ENCODE measurements around the gene SYT7. TPM values are rescaled to one million over a fixed set of nuclear protein-coding genes. Genes with fewer than 3 reads are reported as not detected.

Gene SYT7
- total and polyA plus RNA-seq, 2 donors (not counting 1 experiment from before 2014, with no cell fraction given): not detected

GRCh38 chr11:61542705-61543104, 38.2 kb downstream of the SYT7 start:
- Mint-ChIP-seq H3K27me3 (peaks cover 14% of the 10 kb centered on the region), H3K9me3 (ENCODE audit: insufficient read depth) (no peaks in the 10 kb centered on the region), H3K4me3 (no peak overlapping the region), H3K4me1 (peaks cover 2% of the 10 kb centered on the region), H3K27ac (no peak overlapping the region)
- no peaks in the 10 kb centered on the region for H3K79me2 ChIP-seq (ENCODE audit: control insufficient read depth, insufficient read depth, low read length)
- no peak overlapping the region for H3K4me3 ChIP-seq (ENCODE audit: control extremely low read depth in 1 of 5, extremely low read depth in 1 of 5, insufficient read depth in 1 of 5, low read depth in 2 of 5, low read length in 4 of 5)
- peaks cover 0 to 4% (median 0%) of the 10 kb centered on the region in 3 donors for H3K9me3 ChIP-seq (ENCODE audit: control extremely low read depth in 1 of 3, control insufficient read depth in 2 of 3, insufficient read depth in 1 of 3, low read length in 2 of 3)
- no peak for ATAC-seq (ENCODE audit: low read depth)
- ChIA-PET POLR2A (no interaction called here), CTCF (no interaction called here)
- H2AFZ ChIP-seq (ENCODE audit: insufficient read depth, low read depth, low read length, poor library complexity, severe bottlenecking): no peak overlapping the region
- no peaks in the 10 kb centered on the region for H3K4me1 ChIP-seq (ENCODE audit: control insufficient read depth in 2 of 2, insufficient read depth in 2 of 2, low read length in 2 of 2)
- no peaks in the 10 kb centered on the region for H3K36me3 ChIP-seq (replicated peaks in 1 of 2; ENCODE audit: control extremely low read depth in 1 of 2, control insufficient read depth in 1 of 2, extremely low read depth in 1 of 2, insufficient read depth in 2 of 2, low read length in 1 of 2)
- no peak overlapping the region for H3K4me2 ChIP-seq (replicated peaks; ENCODE audit: low read depth, low read length, poor library complexity, severe bottlenecking)
- H3K9ac ChIP-seq (ENCODE audit: low read length): no peak overlapping the region
- H4K20me1 ChIP-seq (ENCODE audit: control insufficient read depth, insufficient read depth, low read length, poor library complexity, severe bottlenecking): no peaks in the 10 kb centered on the region
- no peak overlapping the region for H3K27ac ChIP-seq (ENCODE audit: low read length in 2 of 2)
- intact Hi-C loops (cut with micrococcal nuclease): no loop called here
- DNase-seq: no peak
- 86% methylated on average over 16 of the region's 16 CpGs for WGBS (ENCODE audit: insufficient coverage)
- peaks cover 0 to 13% (median 3%) of the 10 kb centered on the region in 4 experiments for H3K27me3 ChIP-seq (replicated peaks in 1 of 4; ENCODE audit: control extremely low read depth in 1 of 4, control insufficient read depth in 3 of 4, insufficient read depth in 4 of 4, low read length in 3 of 4)
- TF ChIP-seq EZH2 (IDR thresholded peaks at IDR 0.05; ENCODE audit: borderline replicate concordance, insufficient read depth, low read depth, low read length, poor library complexity, severe bottlenecking): no peak
- no peak for TF ChIP-seq CTCF (IDR thresholded peaks at IDR 0.05)

GRCh38 chr11:61542024-61542461, 38.8 kb downstream of the SYT7 start:
- Mint-ChIP-seq H3K27me3 (peaks cover 14% of the 10 kb centered on the region), H3K27ac (no peak overlapping the region), H3K9me3 (ENCODE audit: insufficient read depth) (no peaks in the 10 kb centered on the region), H3K4me3 (no peak overlapping the region), H3K4me1 (peaks cover 2% of the 10 kb centered on the region)
- 66% methylated on average over 18 of the region's 19 CpGs for WGBS (ENCODE audit: insufficient coverage)
- Histone ChIP-seq H4K20me1 (ENCODE audit: control insufficient read depth, insufficient read depth, low read length, poor library complexity, severe bottlenecking) (no peaks in the 10 kb centered on the region), H3K27me3 (replicated peaks in 1 of 4; ENCODE audit: control extremely low read depth in 1 of 4, control insufficient read depth in 3 of 4, insufficient read depth in 4 of 4, low read length in 3 of 4) (peaks cover 0 to 13% (median 3%) of the 10 kb centered on the region in 4 experiments), H3K36me3 (replicated peaks in 1 of 2; ENCODE audit: control extremely low read depth in 1 of 2, control insufficient read depth in 1 of 2, extremely low read depth in 1 of 2, insufficient read depth in 2 of 2, low read length in 1 of 2) (no peaks in the 10 kb centered on the region), H2AFZ (ENCODE audit: insufficient read depth, low read depth, low read length, poor library complexity, severe bottlenecking) (no peak overlapping the region), H3K9ac (ENCODE audit: low read length) (no peak overlapping the region), H3K4me2 (replicated peaks; ENCODE audit: low read depth, low read length, poor library complexity, severe bottlenecking) (no peak overlapping the region), H3K79me2 (ENCODE audit: control insufficient read depth, insufficient read depth, low read length) (no peaks in the 10 kb centered on the region), H3K4me3 (ENCODE audit: control extremely low read depth in 1 of 5, extremely low read depth in 1 of 5, insufficient read depth in 1 of 5, low read depth in 2 of 5, low read length in 4 of 5) (no peak overlapping the region), H3K27ac (ENCODE audit: low read length in 2 of 2) (no peak overlapping the region), H3K9me3 (ENCODE audit: control extremely low read depth in 1 of 3, control insufficient read depth in 2 of 3, insufficient read depth in 1 of 3, low read length in 2 of 3) (peaks cover 0 to 4% (median 0%) of the 10 kb centered on the region in 3 donors), H3K4me1 (ENCODE audit: control insufficient read depth in 2 of 2, insufficient read depth in 2 of 2, low read length in 2 of 2) (no peaks in the 10 kb centered on the region)
- POLR2A ChIA-PET: no interaction called here
- intact Hi-C loops (cut with micrococcal nuclease): no loop called here
- no peak for DNase-seq
- TF ChIP-seq EZH2 (IDR thresholded peaks at IDR 0.05; ENCODE audit: borderline replicate concordance, insufficient read depth, low read depth, low read length, poor library complexity, severe bottlenecking) (no peak), CTCF (IDR thresholded peaks at IDR 0.05) (no peak)
- ATAC-seq (ENCODE audit: low read depth): no peak
- CTCF ChIA-PET: no interaction called here
